Astrocyte of the cerebellum (primary cell): Measurements from ENCODE around the gene BST1.

Experiments
- DNase-seq: peaks from one replicate; pipeline ENCODE4 v3.0.0-alpha.2; 2011; ENCODE audit warnings: low read depth
- H3K4me3 ChIP-seq: 2 replicates; pipeline ENCODE4 v1.5.1; 2011; ENCODE audit warnings: mild to moderate bottlenecking, low read depth, low read length, moderate library complexity
- in situ Hi-C: cut with HindIII; loops from 2 replicates; pipeline ENCODE4 v1.10.0; 2017; ENCODE audit warnings: low sequenced_read_pairs
- TF ChIP-seq, protein P1 (sequence below): IDR thresholded peaks from 2 replicates; pipeline ENCODE4 v1.5.1; 2012; ENCODE audit warnings: low read length, low read depth, moderate library complexity, mild to moderate bottlenecking; ENCODE audit errors: missing control alignments

BST1 gene

DNA sequence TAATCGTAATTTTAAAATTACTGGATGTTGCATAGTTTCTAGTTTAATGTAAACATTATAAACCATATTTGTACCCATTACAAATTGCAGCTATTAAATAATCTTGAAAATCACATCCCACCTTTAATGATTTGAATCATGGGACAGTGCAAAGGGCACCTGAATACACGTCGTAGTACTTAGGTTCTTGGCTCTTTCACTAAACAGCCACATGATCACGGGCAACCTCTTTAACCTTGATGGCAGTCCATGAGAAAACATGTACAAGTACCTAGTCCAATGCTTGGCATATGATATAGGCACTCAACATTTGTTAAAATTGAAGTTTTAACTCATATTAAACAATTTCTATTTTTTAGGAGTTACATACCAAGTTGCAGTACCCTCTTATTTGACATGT, 35.9 kb upstream of the BST1 start:
- H3K4me3 ChIP-seq, result no peak overlapping the region
- in situ Hi-C loops, result no loop called here
- TF ChIP-seq, protein P1, sequence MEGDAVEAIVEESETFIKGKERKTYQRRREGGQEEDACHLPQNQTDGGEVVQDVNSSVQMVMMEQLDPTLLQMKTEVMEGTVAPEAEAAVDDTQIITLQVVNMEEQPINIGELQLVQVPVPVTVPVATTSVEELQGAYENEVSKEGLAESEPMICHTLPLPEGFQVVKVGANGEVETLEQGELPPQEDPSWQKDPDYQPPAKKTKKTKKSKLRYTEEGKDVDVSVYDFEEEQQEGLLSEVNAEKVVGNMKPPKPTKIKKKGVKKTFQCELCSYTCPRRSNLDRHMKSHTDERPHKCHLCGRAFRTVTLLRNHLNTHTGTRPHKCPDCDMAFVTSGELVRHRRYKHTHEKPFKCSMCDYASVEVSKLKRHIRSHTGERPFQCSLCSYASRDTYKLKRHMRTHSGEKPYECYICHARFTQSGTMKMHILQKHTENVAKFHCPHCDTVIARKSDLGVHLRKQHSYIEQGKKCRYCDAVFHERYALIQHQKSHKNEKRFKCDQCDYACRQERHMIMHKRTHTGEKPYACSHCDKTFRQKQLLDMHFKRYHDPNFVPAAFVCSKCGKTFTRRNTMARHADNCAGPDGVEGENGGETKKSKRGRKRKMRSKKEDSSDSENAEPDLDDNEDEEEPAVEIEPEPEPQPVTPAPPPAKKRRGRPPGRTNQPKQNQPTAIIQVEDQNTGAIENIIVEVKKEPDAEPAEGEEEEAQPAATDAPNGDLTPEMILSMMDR, result no peak
- DNase-seq, result no peak

DNA sequence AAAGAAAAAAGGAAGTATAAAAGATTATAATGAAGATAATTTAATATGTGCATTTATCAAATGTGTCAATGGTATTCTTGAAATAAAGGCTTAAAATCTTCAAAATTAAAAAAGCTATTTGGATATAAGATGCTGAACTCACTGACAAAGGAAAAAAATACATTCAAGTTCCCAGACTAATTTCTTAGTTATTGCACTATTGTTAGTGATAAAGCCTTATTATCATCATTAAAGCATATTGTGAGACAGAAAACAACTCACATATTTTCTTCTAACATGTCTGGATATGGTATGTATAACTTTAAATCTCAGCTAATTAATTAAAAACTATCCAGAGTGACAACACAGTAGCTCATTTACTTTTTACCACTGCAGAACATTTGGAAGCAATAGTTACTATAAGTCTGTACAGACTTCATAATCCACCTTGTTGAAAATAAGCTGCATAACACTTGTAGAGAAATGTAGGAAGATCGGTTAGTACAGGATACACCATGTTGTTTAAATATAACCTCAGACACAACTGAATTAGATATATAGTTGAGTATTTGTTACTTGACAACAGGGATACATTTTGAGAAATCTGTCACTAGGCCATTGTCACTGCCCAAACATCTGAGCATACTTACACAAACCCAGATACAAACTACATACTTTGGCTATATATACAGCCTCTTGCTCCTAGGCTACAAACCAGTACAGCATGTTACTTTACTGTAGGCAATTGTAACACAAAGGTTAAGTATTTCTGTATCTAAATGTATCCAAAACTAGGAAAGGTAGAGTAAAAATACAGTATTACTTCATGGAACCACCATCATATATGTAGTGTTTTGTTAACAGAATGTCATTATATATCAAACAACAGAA, 34.1 kb upstream of the BST1 start:
- no peak for DNase-seq
- in situ Hi-C loops, result no loop called here
- no peak overlapping the region for H3K4me3 ChIP-seq
- TF ChIP-seq, protein P1, result no peak

DNA sequence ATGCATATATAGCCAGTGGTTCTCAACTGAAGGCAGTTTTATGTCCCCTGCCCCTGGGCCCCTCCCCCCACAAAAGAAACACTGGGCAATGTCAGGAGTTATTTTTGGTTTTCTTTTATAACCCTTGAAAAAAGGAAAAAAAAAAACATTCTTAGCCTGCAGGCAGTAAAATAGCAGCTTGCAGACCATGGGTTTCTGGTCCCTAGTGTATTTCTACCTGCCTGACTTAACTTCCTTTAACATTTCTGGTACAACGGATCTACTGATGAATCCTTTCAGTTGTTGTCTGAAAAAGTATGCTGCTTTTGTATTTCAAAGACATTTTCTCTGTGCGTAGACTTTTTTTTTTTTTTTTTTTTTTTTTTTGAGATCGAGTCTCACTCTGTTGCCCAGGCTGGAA, 32.3 kb upstream of the BST1 start:
- TF ChIP-seq, protein P1, result no peak
- no peak for DNase-seq
- in situ Hi-C loops, result no loop called here
- H3K4me3 ChIP-seq, result no peak overlapping the region

DNA sequence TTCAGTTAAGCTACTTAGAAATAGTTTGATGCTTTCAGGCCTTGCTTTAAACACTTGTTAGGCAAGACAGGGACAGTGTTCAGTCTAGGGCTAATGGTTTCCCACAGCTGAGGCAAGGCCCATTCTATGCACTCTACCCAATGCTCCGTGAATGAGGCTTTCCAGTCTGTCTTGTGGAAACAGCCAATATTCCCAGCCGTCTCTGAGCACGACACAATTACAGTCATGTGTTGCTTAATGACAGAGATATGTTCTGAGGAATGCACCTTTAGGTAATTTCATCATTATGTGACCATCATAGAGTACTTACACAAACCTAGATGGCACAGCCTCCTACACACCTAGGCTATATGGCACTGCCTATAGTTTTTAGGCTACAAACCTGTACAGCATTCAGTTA, 30.8 kb upstream of the BST1 start:
- H3K4me3 ChIP-seq, result no peak overlapping the region
- TF ChIP-seq, protein P1, result no peak
- DNase-seq, result no peak
- in situ Hi-C loops, result no loop called here

DNA sequence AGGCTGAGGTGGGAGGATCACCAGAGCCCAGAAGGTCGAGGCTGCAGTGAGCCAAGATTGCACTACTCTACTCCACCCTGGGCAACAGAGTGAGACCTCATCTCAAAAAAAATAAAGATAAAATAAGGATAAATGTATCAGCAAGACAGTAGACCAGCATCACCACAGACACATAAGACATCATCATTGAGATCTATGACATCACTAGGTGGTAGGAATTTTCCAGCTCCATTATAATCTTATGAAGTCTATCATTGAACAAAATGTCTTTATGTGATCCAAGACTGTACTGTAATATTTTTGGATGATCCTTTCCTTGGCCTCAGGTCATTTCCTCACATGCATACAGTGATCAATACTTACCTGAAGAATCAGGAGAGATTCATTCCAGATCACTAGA, 29.5 kb upstream of the BST1 start:
- TF ChIP-seq, protein P1, result no peak
- DNase-seq, result no peak
- in situ Hi-C loops, result no loop called here
- no peak overlapping the region for H3K4me3 ChIP-seq

DNA sequence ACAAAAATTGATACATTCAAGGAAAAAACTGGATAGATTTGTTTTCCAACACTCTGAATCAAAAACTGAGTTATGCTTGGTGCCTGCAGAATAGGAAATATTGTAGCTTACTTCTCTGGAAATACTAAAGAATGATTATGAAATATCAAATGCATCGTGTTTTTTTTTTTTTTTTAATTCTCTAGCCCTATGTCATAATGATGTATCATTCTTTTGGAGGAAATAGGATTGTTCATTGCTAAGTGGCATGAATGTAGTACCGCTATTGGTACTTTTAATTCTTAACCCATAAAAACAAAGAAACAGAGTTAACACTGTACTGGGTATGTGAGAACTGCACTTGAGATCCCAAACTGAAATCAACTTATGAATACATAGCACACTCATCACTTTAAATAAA, 28.8 kb upstream of the BST1 start:
- no peak for DNase-seq
- TF ChIP-seq, protein P1, result no peak
- no peak overlapping the region for H3K4me3 ChIP-seq
- in situ Hi-C loops, result no loop called here
